Panc1 (cell line): ENCODE results near the gene MOB3A.

Experiments
- POLR2AphosphoS5 ChIP-seq: IDR thresholded peaks from 2 replicates; pipeline ENCODE4 v1.6.1; 2012; ENCODE audit warnings: mild to moderate bottlenecking, low read depth, low read length, moderate library complexity
- SIN3A ChIP-seq: IDR thresholded peaks from 2 replicates; pipeline ENCODE4 v1.6.1; 2012; ENCODE audit warnings: low read depth, mild to moderate bottlenecking, low read length, moderate library complexity, borderline replicate concordance; ENCODE audit not compliant: insufficient read depth
- TF ChIP-seq, protein P1 (sequence below): fragments of 450-650 bp; IDR thresholded peaks from 2 replicates; pipeline ENCODE4 v1.5.1; 2017; ENCODE audit warnings: mild to moderate bottlenecking
- TF ChIP-seq, protein P2 (sequence below), 2 experiments: IDR thresholded peaks; 2 replicates each; pipeline ENCODE4 v1.6.1; 2011 to 2012; ENCODE audit warnings: low read depth in 2 of 2, control low read depth in 1 of 2, low read length in 1 of 2, mild to moderate bottlenecking in 1 of 2, moderate library complexity in 1 of 2; ENCODE audit not compliant: insufficient read depth in 1 of 2

DNA sequence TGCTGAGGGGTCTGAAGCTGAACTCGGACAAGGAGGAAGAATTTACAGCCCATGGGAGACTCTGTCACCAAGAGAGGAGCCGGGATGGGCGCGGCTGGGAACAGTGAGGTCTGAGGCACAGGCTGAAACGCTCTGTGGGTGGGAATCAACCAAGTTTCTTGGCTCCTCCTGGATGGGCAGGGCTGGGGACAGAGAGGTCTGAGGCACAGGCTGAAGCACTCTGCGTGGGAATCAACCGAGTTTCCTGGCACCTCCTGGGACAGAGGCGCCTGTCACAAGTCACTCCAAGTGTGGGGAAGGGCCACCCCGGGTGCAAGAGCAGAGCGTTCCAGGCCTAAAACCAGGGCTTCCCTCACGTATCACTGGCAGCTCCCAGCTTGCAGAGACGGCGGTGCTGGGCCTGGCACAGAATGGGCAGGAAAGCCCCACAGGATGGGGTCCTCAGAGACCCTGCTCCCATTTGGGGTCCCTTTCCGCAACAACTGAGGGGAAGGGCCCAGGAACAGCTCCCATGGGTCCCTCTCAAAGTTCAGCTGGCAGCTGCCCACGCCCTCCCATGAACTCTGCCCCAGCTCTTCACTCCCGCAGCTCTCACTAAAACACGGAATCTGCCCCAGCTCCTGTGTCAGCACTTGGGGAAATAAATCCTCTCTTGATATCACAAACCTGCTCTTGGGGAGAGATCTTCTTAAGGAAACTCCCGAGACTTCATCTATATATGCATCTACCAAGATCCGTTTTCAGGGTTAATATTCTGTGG, 36.8 kb upstream of the MOB3A start:
- TF ChIP-seq, protein P1, sequence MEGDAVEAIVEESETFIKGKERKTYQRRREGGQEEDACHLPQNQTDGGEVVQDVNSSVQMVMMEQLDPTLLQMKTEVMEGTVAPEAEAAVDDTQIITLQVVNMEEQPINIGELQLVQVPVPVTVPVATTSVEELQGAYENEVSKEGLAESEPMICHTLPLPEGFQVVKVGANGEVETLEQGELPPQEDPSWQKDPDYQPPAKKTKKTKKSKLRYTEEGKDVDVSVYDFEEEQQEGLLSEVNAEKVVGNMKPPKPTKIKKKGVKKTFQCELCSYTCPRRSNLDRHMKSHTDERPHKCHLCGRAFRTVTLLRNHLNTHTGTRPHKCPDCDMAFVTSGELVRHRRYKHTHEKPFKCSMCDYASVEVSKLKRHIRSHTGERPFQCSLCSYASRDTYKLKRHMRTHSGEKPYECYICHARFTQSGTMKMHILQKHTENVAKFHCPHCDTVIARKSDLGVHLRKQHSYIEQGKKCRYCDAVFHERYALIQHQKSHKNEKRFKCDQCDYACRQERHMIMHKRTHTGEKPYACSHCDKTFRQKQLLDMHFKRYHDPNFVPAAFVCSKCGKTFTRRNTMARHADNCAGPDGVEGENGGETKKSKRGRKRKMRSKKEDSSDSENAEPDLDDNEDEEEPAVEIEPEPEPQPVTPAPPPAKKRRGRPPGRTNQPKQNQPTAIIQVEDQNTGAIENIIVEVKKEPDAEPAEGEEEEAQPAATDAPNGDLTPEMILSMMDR: no peak
- TF ChIP-seq POLR2AphosphoS5 (no peak), SIN3A (no peak)
- TF ChIP-seq, protein P2, sequence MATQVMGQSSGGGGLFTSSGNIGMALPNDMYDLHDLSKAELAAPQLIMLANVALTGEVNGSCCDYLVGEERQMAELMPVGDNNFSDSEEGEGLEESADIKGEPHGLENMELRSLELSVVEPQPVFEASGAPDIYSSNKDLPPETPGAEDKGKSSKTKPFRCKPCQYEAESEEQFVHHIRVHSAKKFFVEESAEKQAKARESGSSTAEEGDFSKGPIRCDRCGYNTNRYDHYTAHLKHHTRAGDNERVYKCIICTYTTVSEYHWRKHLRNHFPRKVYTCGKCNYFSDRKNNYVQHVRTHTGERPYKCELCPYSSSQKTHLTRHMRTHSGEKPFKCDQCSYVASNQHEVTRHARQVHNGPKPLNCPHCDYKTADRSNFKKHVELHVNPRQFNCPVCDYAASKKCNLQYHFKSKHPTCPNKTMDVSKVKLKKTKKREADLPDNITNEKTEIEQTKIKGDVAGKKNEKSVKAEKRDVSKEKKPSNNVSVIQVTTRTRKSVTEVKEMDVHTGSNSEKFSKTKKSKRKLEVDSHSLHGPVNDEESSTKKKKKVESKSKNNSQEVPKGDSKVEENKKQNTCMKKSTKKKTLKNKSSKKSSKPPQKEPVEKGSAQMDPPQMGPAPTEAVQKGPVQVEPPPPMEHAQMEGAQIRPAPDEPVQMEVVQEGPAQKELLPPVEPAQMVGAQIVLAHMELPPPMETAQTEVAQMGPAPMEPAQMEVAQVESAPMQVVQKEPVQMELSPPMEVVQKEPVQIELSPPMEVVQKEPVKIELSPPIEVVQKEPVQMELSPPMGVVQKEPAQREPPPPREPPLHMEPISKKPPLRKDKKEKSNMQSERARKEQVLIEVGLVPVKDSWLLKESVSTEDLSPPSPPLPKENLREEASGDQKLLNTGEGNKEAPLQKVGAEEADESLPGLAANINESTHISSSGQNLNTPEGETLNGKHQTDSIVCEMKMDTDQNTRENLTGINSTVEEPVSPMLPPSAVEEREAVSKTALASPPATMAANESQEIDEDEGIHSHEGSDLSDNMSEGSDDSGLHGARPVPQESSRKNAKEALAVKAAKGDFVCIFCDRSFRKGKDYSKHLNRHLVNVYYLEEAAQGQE (IDR thresholded peaks at IDR 0.05; ENCODE audit: insufficient read depth in 1 of 2, low read depth in 2 of 2, low read length in 1 of 2): no peak
